Keratinocyte (primary cell): ENCODE results near the gene ABCC3.

Source experiments
- CTCF ChIP-seq, 3 experiments: IDR thresholded peaks in 1 of 3; conservative IDR thresholded peaks in 1 of 3; optimal IDR thresholded peaks in 1 of 3; 2 replicates in 2 of 3; 3 replicates in 1 of 3; pipeline versions ENCODE3 to v1.5.1; 2011; ENCODE audit warnings: low read length in 3 of 3, mild to moderate bottlenecking in 3 of 3, moderate library complexity in 2 of 3, control low read depth in 1 of 3, inconsistent platforms in 1 of 3; ENCODE audit not compliant: insufficient read depth in 2 of 3; ENCODE audit errors: extremely low read depth in 1 of 3
- EZH2 ChIP-seq: IDR thresholded peaks from one replicate; pipeline ENCODE4 v1.6.1; 2012; ENCODE audit warnings: inconsistent platforms, mild to moderate bottlenecking, low read length, moderate library complexity

GRCh38 chr17:50638966-50639713, 4.5 kb downstream of the ABCC3 start:
- no peak for TF ChIP-seq EZH2
- TF ChIP-seq CTCF (optimal IDR thresholded peaks at IDR 0.05 in 1 of 3, IDR thresholded peaks at IDR 0.05 in 1 of 3, conservative IDR thresholded peaks at IDR 0.05 in 1 of 3; ENCODE audit: extremely low read depth in 1 of 3, insufficient read depth in 2 of 3, low read length in 3 of 3), result no peak
